ENCODE results near the gene SHFL.

The SHFL gene

DNA sequence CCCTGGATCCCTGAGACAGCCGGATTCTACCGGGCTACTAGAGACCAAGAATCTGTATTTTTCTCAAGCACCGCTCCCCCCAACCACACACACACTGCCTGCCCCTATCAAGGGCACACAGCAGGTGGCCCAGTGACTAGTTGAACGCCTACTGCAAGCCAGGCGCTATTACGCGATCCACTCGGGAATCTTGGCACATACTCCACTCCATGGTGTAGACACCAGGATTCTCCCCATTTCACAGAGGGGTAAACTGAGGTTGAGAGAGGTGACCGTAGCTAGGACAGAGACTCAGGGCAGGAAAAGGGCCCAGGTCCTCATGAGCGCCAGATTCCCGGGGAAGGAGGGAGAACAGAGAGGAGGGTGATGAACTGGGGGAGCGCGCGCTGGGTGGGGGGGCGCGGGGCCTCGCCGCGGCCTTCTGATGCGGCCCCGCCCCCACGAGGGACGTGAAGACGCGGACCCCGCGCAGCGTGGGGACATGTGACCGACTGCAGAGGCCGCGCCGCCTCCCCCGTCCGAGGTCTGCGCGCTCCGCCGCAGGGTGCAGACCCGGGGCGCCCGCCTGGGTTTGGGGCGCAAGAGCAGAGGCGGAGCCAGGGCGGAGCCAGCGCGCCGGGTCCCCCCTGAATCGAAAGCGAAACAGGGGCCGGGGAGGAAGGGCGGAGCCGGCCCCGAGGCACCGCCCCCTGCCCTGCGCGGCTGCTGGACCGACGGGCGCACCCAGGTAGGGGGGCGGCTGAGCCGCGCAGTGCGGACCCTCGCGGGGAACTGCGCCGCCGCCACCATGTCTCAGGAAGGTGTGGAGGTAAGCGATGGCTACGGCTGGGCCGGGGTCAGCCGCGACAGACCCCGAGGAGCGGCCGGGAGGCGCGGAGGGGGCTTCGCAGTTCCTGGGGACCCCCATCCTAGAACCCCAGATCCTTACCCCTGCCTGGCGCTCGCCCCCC lies at the start of gene SHFL:
TSS of gene SHFL (plus strand) at position 677 of the 950 bp plus-strand sequence. CDS start at position 788, 111 bp downstream.
- DNase-seq (ENCODE audit: low read depth): no peak

DNA sequence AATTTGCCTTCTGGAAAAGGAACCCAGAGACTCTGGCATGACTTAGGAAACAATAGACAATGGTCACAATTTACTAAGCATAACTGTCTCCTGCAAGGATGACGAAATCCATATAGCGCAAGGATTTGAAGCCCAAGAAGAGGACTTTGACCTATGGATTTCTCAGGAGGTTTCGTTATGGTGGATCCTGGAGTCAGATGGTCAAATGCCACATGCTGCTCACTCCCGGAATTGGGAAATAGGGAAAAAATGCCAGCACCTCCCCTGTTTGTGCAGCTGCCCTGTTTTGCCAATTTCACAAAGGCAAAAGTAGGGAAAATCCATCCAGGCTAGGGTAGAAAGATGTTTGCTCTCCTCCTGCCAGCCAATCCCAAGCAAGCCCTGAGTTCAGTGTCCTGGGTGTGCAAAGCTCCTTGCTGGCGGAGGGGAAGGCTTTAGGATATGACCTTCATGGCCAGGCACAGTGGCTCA lies 49.5 kb upstream of the SHFL start:
- DNase-seq (ENCODE audit: low read depth): no peak

DNA sequence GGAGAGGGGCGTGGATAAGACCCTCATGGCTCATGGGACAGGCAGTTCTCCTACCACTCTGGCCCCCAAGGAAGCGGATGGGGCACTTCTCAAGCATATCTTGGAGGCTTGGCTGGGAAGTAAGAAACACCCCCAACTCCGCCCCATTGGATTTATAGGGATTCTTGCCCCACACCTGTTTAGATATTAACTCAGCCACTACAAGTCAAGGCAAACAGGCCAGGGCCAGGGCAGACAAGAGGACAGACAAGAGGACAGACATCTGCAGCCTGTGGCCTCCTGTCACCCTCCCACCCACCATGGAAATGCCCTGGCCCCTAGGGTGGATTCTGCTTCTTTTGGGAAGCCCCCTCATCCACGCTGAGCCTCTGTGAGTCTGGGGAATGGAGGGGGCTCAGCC lies 48.8 kb upstream of the SHFL start:
- DNase-seq (ENCODE audit: low read depth): no peak

DNA sequence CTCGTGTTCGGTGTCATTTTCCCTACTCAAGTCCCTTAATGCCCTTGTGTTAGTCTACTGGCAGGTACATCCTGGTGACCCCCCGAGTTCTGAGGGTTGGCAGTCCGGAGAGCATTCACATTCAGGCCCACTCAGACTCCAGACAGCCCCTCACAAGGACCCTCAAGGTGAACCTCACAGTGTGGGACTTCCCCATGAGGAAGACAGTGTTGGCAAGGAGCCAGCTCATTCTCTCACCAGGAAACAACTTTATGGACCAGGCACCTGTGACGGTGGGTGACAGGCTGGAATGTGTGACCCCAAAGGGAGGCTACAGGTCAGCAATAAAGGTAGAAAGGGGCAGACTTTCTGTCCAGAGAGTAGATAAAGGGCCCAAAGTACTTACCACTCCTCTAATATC lies 48.3 kb upstream of the SHFL start:
- DNase-seq (ENCODE audit: low read depth): no peak

DNA sequence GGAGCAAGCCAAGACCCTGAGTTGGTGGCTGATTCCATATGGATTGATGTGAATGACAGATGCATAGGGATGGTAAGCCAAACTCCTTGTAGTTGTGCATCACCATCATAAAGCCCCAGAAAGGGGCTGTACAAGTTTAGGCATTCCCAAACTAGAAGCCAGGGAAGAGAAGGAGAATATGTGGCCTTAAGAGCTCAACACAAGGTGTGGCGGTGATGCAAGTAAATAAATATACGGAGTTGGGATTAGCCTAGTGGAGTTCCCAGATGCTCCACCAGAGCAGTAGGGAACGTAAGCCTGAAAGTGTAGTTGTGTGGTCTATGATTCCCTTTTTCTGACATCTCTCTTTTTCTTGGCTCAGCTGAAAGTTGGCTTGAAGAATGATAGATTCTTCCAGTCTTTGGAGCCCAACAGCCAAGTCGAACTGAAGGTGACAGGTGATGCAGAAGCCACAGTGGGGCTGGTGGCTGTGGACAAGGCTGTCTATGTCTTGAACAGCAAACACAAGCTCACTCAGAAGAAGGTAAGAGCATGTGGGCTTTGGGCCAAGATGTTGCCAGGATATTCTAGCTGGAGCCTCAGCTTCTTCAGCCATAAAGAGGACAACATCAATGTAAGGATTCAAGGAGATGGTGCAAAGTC lies 42.7 kb upstream of the SHFL start:
- DNase-seq (ENCODE audit: low read depth): no peak

DNA sequence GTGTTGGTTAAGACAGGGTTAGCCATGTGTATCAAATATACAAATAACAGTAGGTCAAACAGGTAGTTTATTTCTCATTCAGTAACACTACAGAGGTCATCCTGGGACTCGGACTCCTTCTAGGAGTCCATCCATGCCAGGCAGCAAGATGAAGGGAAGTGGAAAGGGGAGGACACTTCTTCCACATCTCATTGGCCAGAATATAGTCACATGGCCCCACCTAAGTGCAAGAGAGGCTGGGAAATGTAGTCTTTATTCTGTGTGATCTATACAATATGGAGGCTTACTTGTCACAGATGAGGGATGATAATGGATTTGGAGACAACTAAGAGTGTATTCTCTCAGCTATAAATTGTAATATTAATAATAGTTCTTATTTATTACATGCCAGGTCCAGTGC lies 41.7 kb upstream of the SHFL start:
- no peak for DNase-seq (ENCODE audit: low read depth)

DNA sequence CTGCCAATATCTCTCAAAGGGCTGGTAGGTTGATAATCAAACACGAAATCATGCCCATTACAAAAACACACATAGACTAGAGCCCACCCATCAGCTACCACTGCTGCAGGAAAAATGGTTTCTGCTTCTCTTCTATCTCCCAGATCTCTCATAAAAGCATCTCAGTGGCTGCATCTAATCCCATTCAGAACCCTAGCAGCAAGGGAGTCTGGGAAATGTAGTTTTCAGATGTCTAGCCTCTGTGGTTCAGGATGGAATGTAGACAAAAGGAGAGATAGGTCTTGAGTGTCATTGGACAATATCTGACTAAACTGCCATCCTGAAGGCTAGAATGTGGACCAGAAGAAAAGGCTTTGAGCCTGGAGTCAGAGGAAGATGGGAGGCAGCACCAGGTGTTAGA lies 40.7 kb upstream of the SHFL start:
- DNase-seq (ENCODE audit: low read depth): no peak

DNA sequence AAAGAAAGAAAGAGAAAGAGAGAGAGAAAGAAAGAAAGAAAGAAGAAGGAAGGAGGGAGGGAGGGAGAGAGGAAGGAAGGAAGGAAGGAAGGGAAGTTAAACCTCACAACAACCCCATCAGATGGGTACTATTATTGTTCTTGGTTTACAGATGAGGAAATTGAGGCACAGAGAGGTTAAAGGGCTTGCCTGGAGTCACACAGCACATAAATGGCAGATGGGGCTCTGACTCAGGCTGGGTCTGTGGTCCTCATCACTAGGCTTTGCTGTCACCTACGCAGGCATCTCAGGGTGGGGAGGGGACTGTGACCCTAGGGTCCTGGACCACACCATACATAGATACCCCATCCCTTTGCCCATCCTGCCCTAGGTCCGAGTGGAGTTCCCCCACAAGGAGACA lies 36.5 kb upstream of the SHFL start:
- DNase-seq (ENCODE audit: low read depth): no peak

DNA sequence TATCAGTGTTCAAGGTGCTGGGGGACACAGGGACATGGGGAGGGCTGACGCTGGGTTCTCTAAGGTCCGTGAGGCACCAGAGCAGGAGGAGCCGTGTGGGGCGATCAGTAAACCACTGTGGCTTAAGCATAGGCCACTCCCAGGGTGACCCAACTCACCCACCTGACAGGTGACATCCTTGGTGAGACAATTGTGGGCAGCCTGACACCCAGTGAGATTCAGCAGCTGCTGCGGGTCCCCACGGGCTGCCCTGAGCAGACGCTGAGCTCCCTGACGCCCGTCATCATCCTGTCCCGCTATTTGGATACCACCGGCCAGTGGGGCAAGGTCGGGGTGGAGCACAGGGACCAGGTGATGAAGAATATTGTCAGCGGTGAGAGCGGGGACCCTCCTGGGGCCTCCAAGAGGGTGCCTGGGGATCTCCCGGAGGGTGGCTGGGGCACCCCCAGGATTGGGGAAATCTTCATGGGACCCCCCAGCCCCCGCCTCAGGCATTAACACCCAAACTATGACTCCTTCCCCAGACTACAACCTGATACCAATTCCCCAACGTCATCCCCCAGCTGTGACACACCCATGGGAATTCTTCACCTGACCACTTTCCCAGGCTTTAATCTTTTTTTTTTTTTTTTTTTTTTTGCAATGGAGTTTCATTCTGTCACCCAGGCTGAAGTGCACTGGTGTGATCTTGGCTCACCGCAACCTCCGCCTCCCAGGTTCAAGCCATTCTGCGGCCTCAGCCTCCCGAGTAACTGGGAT lies 33.3 kb upstream of the SHFL start:
- DNase-seq (ENCODE audit: low read depth): no peak

DNA sequence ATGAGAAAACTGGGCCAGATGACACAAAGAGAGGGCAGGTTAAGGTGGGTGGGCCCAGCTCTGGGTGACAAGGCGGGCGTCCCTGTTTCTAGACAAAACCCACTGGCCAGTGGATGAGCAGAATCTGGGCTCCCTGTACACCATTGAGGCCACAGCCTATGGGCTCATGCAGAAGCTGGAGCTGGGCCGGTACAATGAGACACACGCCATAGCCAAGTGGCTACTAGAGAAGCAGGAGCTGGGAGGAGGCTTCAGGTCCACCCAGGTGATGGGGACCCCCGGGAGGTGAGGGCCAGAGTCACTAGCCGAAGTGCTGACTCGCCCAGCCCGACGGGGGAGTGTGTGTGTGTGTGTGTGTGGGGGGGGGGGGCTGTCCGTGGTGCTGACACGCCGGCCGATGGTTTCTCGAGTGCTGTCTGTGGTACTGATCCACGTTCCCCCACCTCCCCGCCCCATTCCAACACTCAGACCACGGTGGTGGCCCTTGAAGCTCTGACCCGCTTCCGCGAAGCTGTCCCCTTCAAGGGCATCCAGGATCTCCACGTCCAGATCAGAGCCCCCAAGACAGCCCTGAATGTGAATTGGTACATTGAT lies 24.3 kb upstream of the SHFL start:
- no peak for DNase-seq (ENCODE audit: low read depth)

DNA sequence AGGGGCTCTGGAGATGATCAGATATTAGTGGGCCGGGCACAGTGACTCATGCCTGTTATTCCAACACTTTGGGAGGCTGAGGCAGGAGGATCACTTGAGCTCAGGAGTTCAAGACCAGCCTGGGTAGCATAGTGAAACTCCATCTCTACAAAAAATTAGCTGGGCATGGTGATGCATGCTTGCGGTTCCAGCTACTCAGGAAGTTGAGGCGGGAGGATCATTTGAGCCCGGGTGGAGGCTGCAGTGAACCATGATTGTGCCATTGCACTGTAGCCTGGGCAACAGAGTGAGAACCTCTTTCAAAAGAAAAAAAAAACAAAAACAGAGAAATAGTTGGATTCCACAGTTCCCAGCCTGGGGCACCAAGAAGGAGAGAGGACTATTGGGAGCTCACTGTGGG lies 17.9 kb upstream of the SHFL start:
- no peak for DNase-seq (ENCODE audit: low read depth)

DNA sequence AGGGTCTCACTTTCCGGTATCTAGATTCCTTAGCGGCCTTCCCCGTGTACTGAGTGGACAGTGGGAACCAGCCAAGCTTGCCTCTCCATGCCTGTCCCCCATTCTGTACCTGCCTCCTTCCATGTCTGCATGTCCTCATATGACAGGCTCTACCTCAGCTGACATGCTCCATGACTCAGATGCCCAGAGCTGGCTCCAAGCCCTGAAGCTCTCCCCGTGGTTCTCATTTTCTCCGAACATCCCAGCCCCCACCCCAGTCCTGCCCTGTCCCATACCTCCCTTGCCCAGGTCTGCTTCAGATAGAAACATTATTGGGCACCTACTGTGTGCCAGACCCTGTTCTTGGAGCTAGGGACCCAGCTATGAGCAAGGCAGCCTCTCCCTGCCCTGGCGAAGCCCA lies 17.1 kb upstream of the SHFL start:
- DNase-seq (ENCODE audit: low read depth): no peak

DNA sequence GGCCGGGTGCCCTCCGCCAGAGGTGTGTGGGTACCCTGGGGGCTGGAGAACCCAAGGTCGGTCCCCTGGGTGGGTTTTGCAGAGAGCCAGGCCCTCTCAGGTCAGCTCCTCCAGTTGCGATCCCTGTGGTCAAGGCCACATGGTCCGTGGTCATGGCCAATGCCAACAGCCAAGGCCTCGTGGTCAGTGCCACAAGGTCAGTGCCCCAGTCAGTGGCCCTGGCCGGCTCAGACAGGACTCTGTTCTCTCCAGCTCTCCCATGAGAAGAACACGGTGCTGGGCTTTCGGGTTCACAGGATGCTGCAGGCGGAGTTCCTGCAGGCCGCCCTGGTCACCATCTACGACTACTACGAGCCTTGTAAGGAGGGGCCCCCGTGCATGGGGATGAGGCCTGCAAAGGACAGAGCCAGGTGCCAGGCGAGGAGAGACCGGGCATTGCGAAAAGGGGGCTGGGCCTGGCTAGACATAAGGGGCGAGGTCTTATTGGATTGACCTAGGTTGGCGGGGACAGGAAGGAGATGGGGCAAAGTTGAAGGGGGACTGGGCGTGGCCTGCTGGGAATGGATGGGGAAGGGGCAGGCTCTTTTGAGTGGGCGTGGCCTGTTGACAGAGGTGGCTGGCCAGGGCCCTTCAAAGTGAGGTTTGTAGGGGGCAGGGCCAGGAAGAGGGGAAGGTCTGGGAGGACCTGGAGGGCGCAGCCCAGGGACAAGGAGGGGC lies 15.2 kb upstream of the SHFL start:
- DNase-seq (ENCODE audit: low read depth): no peak

DNA sequence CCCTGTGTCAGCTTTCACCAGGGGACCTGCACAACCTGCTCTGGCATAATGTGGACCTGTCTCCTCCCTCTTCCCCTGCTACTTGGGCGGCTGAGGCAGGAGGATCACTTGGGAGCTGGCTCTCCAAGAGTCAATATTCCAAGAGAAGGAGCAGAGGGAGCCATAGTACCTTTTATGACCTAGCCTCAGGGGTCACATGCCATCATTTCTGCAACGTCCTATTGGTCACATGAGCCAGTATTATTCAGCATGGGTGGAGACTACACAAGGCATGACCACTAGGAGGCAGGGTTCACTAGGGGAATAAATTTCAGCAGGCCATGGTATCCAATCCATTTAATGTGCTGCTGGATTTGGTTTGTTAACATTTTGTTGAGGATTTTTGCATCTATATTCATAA lies 12.0 kb upstream of the SHFL start:
- DNase-seq (ENCODE audit: low read depth): no peak

DNA sequence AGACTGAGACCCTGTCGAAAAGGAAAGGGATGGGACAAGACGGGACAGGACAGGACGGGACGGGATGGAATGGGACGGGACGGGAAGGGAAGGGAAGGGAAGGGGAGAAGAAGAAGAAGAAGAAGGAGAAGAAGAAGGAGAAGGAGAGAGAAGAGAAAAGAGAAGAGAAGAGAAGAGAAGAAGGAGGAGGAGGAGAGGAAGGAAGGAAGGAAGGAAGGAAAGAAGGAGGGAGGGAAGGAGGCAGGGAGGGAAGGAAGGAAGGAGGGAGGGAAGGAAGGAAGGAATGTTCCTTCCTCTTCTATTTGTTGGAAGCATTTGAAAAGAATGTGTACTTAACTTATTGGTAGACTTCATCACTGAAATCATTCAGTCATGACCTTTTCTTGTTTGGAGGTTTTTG lies 9.6 kb upstream of the SHFL start:
- no peak for DNase-seq (ENCODE audit: low read depth)

DNA sequence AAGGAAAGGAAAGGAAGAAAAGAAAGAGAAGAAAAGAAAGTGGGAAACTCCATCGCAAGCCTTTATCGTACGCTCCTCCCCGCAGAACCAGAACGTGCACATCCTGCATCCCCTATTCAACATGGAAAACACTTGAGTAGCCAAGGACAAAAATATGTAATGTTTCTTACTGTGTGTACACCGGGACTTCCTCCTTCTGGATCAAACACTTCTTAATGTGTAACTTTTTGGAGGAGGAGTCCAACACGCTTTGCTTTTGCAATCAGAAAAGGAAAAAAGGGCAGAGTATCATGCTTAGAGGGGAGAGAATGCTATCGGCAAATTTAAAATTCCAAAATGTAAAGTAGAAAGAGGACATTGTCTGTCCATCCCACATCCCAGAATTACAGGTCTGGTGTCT lies 7.8 kb upstream of the SHFL start:
- no peak for DNase-seq (ENCODE audit: low read depth)

DNA sequence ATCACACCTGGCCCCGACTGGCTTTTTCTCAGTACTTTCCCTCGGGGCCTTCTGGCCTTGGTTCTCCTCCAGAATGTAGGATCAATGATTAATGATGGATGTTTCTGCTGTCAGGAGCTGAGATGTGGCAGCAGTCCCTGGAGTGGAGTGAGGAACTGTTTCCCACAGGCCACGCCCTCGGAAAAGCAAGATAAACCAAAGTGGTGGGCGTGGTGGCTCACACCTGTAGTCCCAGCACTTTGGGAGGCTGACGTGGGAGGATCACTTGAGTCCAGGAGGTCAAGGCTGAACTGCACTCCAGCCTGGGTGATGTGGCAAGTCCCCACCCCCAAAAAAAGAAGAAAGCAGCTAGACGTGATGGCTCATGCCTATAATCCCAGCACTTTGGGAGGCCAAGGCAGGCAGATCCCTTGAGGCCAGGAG lies 7.1 kb upstream of the SHFL start:
- no peak for DNase-seq (ENCODE audit: low read depth)

DNA sequence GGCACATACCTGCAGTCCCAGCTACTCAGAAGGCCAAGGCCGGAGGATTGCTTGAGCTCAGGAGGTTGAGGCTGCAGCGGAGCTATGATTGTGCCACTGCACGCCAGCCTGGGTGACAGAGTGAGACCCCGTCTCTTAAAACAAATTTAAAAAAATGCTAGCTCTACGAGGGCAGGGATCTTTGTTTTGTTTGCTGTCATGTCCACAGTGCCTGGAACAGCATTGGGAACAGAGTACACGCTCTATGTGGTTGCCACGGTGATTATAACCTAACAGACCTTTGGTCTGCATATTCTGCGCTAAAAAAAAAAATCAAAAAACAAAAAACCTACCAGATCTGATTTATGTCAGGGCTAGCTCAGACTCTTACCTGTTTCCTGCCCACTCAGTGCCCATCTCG lies 2.2 kb upstream of the SHFL start:
- DNase-seq (ENCODE audit: low read depth): no peak

DNA sequence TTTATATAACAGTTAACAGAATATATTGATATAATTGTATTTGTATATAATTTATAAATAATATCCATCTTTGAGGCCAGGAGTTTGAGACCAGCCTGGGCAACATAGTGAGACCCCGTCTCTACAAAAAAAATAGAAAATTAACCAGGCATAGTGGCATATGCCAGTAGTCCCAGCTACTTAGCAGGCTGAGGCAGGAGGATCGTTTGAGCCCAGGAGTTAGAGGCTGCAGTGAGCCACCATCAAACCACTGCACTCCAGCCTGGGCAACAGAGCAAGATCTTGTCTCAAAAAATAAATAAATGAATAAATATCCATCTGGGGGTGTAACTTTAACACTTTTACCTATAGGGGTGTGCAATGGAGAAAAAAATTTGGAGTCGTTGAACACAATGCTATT lies 1.3 kb upstream of the SHFL start:
- no peak for DNase-seq (ENCODE audit: low read depth)

DNA sequence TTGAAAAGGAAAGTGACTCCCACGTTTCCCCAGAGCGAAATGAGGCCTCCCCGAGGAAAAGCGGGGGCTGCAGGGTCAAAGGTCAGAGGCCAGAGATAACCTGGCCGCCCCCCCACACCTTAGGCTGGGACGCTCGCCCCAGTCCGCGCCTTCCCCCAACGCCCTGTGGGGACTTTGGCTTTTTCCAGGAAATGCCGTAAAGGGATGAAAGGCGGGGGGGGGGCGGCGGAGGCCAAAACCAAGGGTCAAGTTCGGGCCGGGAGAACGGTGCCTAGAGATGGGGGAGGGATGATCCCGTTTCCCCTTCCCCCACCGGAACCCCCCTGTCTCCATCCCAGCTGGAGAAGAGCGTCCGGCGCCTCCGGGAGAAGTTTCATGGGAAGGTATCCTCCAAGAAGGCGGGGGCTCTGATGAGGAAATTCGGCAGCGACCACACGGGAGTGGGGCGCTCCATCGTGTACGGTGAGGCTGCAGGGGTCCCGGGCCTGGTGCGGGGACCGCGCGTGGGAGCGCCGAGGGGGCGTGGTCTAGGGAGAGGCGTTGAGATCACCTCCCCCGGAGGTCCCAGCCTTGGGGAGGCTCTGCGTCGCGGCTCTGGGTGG lies 575 bp downstream of the SHFL start:
- no peak for DNase-seq (ENCODE audit: low read depth)
